Activated CD4-positive, alpha-beta T cell treated with anti-CD3 and anti-CD28 coated beads, Interleukin-2, Interleukin-4, amounts not matched to agents 100 ng/mL and 50 ng/mL, durations not matched to agents 16 hours and 8 hours (primary cell): Measurements from ENCODE around the gene GPR63.

Experiments
- DNase-seq: peaks from one replicate; pipeline ENCODE4 v3.0.0-alpha.2; 2020; ENCODE audit warnings: low spot score

The GPR63 gene

GRCh38 chr6:96821034-96821433 lies 16.2 kb downstream of the GPR63 start:
- no peak for DNase-seq

- no peak for DNase-seq
These were observed 20.9 kb downstream of the GPR63 start for GRCh38 chr6:96816301-96816817.

GRCh38 chr6:96814625-96815024 lies 22.7 kb downstream of the GPR63 start:
- DNase-seq: no peak

- no peak for DNase-seq
These were observed 25.1 kb downstream of the GPR63 start for GRCh38 chr6:96812077-96812703.

- DNase-seq: no peak
These were observed 25.6 kb downstream of the GPR63 start for GRCh38 chr6:96811670-96812069.

- no peak for DNase-seq
These were observed 26.1 kb downstream of the GPR63 start for GRCh38 chr6:96811136-96811535.

GRCh38 chr6:96809119-96809518 lies 28.2 kb downstream of the GPR63 start:
- no peak for DNase-seq

- DNase-seq: no peak
These were observed 34.2 kb downstream of the GPR63 start for GRCh38 chr6:96803106-96803481.

GRCh38 chr6:96795481-96795880 lies 41.8 kb downstream of the GPR63 start:
- no peak for DNase-seq

GRCh38 chr6:96794980-96795379 lies 42.3 kb downstream of the GPR63 start:
- no peak for DNase-seq

- no peak for DNase-seq
These were observed 44.6 kb downstream of the GPR63 start for GRCh38 chr6:96792561-96793190.

GRCh38 chr6:96789871-96790270 lies 47.4 kb downstream of the GPR63 start:
- DNase-seq: no peak

- no peak for DNase-seq
These were observed 49.3 kb downstream of the GPR63 start for GRCh38 chr6:96787846-96788580.

- no peak for DNase-seq
These were observed 50.9 kb downstream of the GPR63 start for GRCh38 chr6:96786336-96786735.

- no peak for DNase-seq
These were observed 52.6 kb downstream of the GPR63 start for GRCh38 chr6:96784650-96785049.

- no peak for DNase-seq
These were observed 54.0 kb downstream of the GPR63 start for GRCh38 chr6:96783307-96783706.

GRCh38 chr6:96781557-96781956 lies 55.7 kb downstream of the GPR63 start:
- DNase-seq: no peak

GRCh38 chr6:96777113-96777512 lies 60.2 kb downstream of the GPR63 start:
- no peak for DNase-seq

- DNase-seq: no peak
These were observed 61.4 kb downstream of the GPR63 start for GRCh38 chr6:96775727-96776400.

GRCh38 chr6:96766769-96767168 lies 70.5 kb downstream of the GPR63 start:
- DNase-seq: no peak

- no peak for DNase-seq
These were observed 74.7 kb downstream of the GPR63 start for GRCh38 chr6:96762599-96762998.

- DNase-seq: no peak
These were observed 75.5 kb downstream of the GPR63 start for GRCh38 chr6:96761794-96762193.
